ENCODE results near the gene BCL6B. TPM values are rescaled to one million over a fixed set of nuclear protein-coding genes. Genes with fewer than 3 reads are reported as not detected.

BCL6B gene
- total RNA-seq, 4 donors from 2014 or later, result 1.9 to 8.1 (median 3.2) TPM

GRCh38 chr17:7029659-7030058 is 6.8 kb downstream of the BCL6B start:
- peaks cover 0 to 26% of the 10 kb centered on the region in 2 donors for H3K27me3 ChIP-seq
- 68 to 70% methylated on average over 8 of the region's 8 CpGs for WGBS, 2 donors
- TF ChIP-seq CTCF (IDR thresholded peaks at IDR 0.05) (no peak), POLR2A (IDR thresholded peaks at IDR 0.05) (no peak), EP300 (IDR thresholded peaks at IDR 0.05) (no peak)
- peak overlapping the region in 1 of 4 donors; percentile 17 for H3K27ac ChIP-seq
- no peak overlapping the region for H3K4me3 ChIP-seq
- no peak for DNase-seq (ENCODE audit: low spot score in 2 of 2)
- no peaks in the 10 kb centered on the region for H3K9me3 ChIP-seq
- H3K36me3 ChIP-seq, result no peaks in the 10 kb centered on the region
- no peaks in the 10 kb centered on the region for H3K4me1 ChIP-seq

GRCh38 chr17:7034955-7035590 is 12.2 kb downstream of the BCL6B start:
- Histone ChIP-seq H3K27ac (peak overlapping the region in 3 of 4 donors; percentile 74 to 91 (median 79)), H3K4me3 (peak overlapping the region; percentile 36 to 68 (median 48)), H3K9me3 (no peaks in the 10 kb centered on the region), H3K4me1 (peaks cover 0 to 12% (median 5%) of the 10 kb centered on the region in 4 donors), H3K27me3 (peaks cover 0 to 34% of the 10 kb centered on the region in 2 donors), H3K36me3 (no peaks in the 10 kb centered on the region)
- TF ChIP-seq CTCF (IDR thresholded peaks at IDR 0.05), result no peak
- no peak for TF ChIP-seq EP300 (IDR thresholded peaks at IDR 0.05)
- TF ChIP-seq POLR2A (IDR thresholded peaks at IDR 0.05), result no peak
- no peak for DNase-seq (ENCODE audit: low spot score in 2 of 2)
- WGBS, 2 donors, result 16 to 18% methylated on average over 7 of the region's 7 CpGs

- peaks cover 0 to 34% of the 10 kb centered on the region in 2 donors for H3K27me3 ChIP-seq
- peak; percentile 76 to 84 for DNase-seq (ENCODE audit: low spot score in 2 of 2)
- TF ChIP-seq POLR2A (IDR thresholded peaks at IDR 0.05) (peak in 1 of 2 donors; percentile 53), CTCF (IDR thresholded peaks at IDR 0.05) (no peak), EP300 (IDR thresholded peaks at IDR 0.05) (peak in 1 of 2 donors; percentile 64)
- peaks cover 0 to 12% (median 5%) of the 10 kb centered on the region in 4 donors for H3K4me1 ChIP-seq
- no peaks in the 10 kb centered on the region for H3K9me3 ChIP-seq
- peak within 1 kb of the TSS; percentile 36 to 68 (median 48) for H3K4me3 ChIP-seq
- peak within 1 kb of the TSS in 3 of 4 donors; percentile 74 to 91 (median 79) for H3K27ac ChIP-seq
- H3K36me3 ChIP-seq, result no peaks in the 10 kb centered on the region
- WGBS, 2 donors, result 1% methylated on average over 23 to 51 of the region's 52 CpGs
Measured at GRCh38 chr17:7035591-7036368, 12.9 kb downstream of the BCL6B start, which contains the start of gene SLC16A13. TSS of gene SLC16A13 (plus strand) at chr17:7036015. CDS start at chr17:7036383, 368 bp downstream.

GRCh38 chr17:7038025-7038862 is 15.4 kb downstream of the BCL6B start:
- no peak for DNase-seq (ENCODE audit: low spot score in 2 of 2)
- H3K4me3 ChIP-seq, result no peak overlapping the region
- no peaks in the 10 kb centered on the region for H3K9me3 ChIP-seq
- no peaks in the 10 kb centered on the region for H3K36me3 ChIP-seq
- H3K27me3 ChIP-seq, result peaks cover 0 to 55% of the 10 kb centered on the region in 2 donors
- peaks cover 0 to 25% (median 18%) of the 10 kb centered on the region in 4 donors for H3K4me1 ChIP-seq
- no peak overlapping the region for H3K27ac ChIP-seq
- TF ChIP-seq POLR2A (IDR thresholded peaks at IDR 0.05), result no peak
- no peak for TF ChIP-seq EP300 (IDR thresholded peaks at IDR 0.05)
- TF ChIP-seq CTCF (IDR thresholded peaks at IDR 0.05), result no peak
- 78 to 83% methylated on average over 17 to 19 of the region's 19 CpGs for WGBS, 2 donors
